SK-N-SH (cell line): ENCODE measurements around the gene RIPK4.

Experiments used
- EP300 ChIP-seq, 2 experiments: IDR thresholded peaks; 2 replicates each; pipeline versions ENCODE4 v1.4.0 to v1.6.1; 2012; ENCODE audit warnings: borderline replicate concordance in 1 of 2, low read depth in 1 of 2, low read length in 1 of 2
- GATA2 ChIP-seq: sonication (generic); formaldehyde crosslinking; IDR thresholded peaks from 2 replicates; pipeline ENCODE4 v1.5.0; 2020; ENCODE audit warnings: mild to moderate bottlenecking, missing genetic modification reagents
- JUND ChIP-seq: IDR thresholded peaks from 2 replicates; pipeline ENCODE4 v1.4.0; 2012
- MEF2A ChIP-seq: IDR thresholded peaks from 2 replicates; pipeline ENCODE4 v1.4.0; 2012; ENCODE audit warnings: low read depth, borderline replicate concordance
- RAD21 ChIP-seq: IDR thresholded peaks from 2 replicates; pipeline ENCODE4 v1.6.1; 2012; ENCODE audit warnings: mild to moderate bottlenecking, low read length
- TAF1 ChIP-seq: IDR thresholded peaks from 2 replicates; pipeline ENCODE4 v1.6.1; 2012; ENCODE audit warnings: low read depth, mild to moderate bottlenecking, low read length, moderate library complexity, borderline replicate concordance
- YY1 ChIP-seq: IDR thresholded peaks from 2 replicates; pipeline ENCODE4 v1.4.0; 2012; ENCODE audit warnings: low read depth, mild to moderate bottlenecking
- TF ChIP-seq, protein P1 (sequence below): fragments of 200-600 bp; sonication (generic); IDR thresholded peaks from 2 replicates; pipeline ENCODE4 v1.6.1; 2017; ENCODE audit warnings: antibody characterized with exemption, mild to moderate bottlenecking, moderate library complexity
- TF ChIP-seq, protein P2 (sequence below): IDR thresholded peaks from 2 replicates; pipeline ENCODE4 v1.4.0; 2012; ENCODE audit warnings: low read depth, borderline replicate concordance
- TF ChIP-seq, protein P3 (sequence below): fragments of 150-350 bp; IDR thresholded peaks from 2 replicates; pipeline ENCODE4 v1.6.1; 2017; ENCODE audit warnings: antibody characterized with exemption, low read length, low read depth, borderline replicate concordance

DNA sequence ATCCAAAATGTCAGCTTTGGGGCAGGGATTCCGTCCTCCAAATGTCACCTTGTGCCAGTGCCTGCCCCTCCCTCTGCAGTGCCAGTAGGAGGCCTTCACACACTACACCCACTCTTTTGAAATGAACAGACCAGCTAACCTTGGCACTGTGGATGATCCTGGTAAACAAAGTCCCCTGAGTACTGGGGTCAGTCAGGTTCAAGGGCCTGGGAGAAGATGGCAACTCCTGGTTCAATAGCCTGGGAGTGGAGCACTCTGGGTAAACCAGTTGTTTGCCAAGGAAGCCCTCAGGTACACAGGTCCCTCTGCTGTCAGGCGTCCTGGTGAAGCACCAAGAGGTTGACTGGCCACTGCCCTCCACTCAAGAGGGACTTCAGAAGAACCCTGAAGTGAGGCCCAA lies 30.4 kb downstream of the RIPK4 start:
- TF ChIP-seq, protein P1, sequence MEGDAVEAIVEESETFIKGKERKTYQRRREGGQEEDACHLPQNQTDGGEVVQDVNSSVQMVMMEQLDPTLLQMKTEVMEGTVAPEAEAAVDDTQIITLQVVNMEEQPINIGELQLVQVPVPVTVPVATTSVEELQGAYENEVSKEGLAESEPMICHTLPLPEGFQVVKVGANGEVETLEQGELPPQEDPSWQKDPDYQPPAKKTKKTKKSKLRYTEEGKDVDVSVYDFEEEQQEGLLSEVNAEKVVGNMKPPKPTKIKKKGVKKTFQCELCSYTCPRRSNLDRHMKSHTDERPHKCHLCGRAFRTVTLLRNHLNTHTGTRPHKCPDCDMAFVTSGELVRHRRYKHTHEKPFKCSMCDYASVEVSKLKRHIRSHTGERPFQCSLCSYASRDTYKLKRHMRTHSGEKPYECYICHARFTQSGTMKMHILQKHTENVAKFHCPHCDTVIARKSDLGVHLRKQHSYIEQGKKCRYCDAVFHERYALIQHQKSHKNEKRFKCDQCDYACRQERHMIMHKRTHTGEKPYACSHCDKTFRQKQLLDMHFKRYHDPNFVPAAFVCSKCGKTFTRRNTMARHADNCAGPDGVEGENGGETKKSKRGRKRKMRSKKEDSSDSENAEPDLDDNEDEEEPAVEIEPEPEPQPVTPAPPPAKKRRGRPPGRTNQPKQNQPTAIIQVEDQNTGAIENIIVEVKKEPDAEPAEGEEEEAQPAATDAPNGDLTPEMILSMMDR: no peak
- TF ChIP-seq RAD21 (no peak), TAF1 (no peak), JUND (no peak), GATA2 (CRISPR knock-in tag) (no peak), EP300 (IDR thresholded peaks at IDR 0.05; ENCODE audit: borderline replicate concordance in 1 of 2, low read depth in 1 of 2, low read length in 1 of 2) (no peak), YY1 (no peak), MEF2A (no peak)
- TF ChIP-seq, protein P2, sequence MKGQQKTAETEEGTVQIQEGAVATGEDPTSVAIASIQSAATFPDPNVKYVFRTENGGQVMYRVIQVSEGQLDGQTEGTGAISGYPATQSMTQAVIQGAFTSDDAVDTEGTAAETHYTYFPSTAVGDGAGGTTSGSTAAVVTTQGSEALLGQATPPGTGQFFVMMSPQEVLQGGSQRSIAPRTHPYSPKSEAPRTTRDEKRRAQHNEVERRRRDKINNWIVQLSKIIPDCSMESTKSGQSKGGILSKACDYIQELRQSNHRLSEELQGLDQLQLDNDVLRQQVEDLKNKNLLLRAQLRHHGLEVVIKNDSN: no peak
- TF ChIP-seq, protein P3, sequence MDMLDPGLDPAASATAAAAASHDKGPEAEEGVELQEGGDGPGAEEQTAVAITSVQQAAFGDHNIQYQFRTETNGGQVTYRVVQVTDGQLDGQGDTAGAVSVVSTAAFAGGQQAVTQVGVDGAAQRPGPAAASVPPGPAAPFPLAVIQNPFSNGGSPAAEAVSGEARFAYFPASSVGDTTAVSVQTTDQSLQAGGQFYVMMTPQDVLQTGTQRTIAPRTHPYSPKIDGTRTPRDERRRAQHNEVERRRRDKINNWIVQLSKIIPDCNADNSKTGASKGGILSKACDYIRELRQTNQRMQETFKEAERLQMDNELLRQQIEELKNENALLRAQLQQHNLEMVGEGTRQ: no peak
